WTC11 (cell line): ENCODE data around the gene CINP. TPM values are rescaled to one million over a fixed set of nuclear protein-coding genes. Genes with fewer than 3 reads are reported as not detected.
A peak's percentile ranks its signal among the peaks of the same experiment; 100 is the strongest.

Source experiments
- ATAC-seq: fragments of 200-7000 bp; cut with Tn5 transposase; 2 replicates; pipeline ENCODE4 v1.10.0; 2021; ENCODE audit warnings: mild to moderate bottlenecking, moderate library complexity
- CTCF ChIA-PET: fragments of 300-600 bp; sonication (Branson Sonifier 250); formaldehyde crosslinking; loops from one replicate; lab custom pipeline; 2021; ENCODE audit warnings: antibody characterized with exemption; lab: Charles Lee
- POLR2A ChIA-PET: fragments of 350-600 bp; sonication (Branson Sonifier 250); formaldehyde crosslinking; loops from one replicate; lab custom pipeline; 2021; ENCODE audit warnings: antibody characterized with exemption; lab: Charles Lee
- DNase-seq: peaks from one replicate; pipeline ENCODE4 v3.0.0; 2021; ENCODE audit warnings: low spot score
- H3K27ac Mint-ChIP-seq: 2 replicates; pipeline ENCODE4 v1.8.0; 2021; ENCODE audit warnings: mixed read lengths
- H3K27me3 Mint-ChIP-seq: 2 replicates; pipeline ENCODE4 v1.8.0; 2021; ENCODE audit warnings: low read depth, mild to moderate bottlenecking, moderate library complexity, mixed read lengths
- H3K36me3 Mint-ChIP-seq: 2 replicates; pipeline ENCODE4 v1.8.0; 2021; ENCODE audit warnings: mixed read lengths
- H3K4me1 Mint-ChIP-seq: 2 replicates; pipeline ENCODE4 v1.8.0; 2022; ENCODE audit warnings: mixed read lengths
- H3K4me3 Mint-ChIP-seq: 2 replicates; pipeline ENCODE4 v1.8.0; 2021; ENCODE audit warnings: mild to moderate bottlenecking, moderate library complexity, mixed read lengths
- H3K9me3 Mint-ChIP-seq: 2 replicates; pipeline ENCODE4 v1.8.0; 2021; ENCODE audit warnings: mixed read lengths
- ATF1 ChIP-seq: sonication (generic); formaldehyde crosslinking; IDR thresholded peaks from 2 replicates; pipeline ENCODE4 v1.8.1; 2023; ENCODE audit warnings: mild to moderate bottlenecking, moderate library complexity, missing genetic modification reagents
- OVOL2 ChIP-seq: fragments of 250-450 bp; sonication (Bioruptor Pico); IDR thresholded peaks from 2 replicates; pipeline ENCODE4 v1.9.0; 2021; ENCODE audit warnings: mild to moderate bottlenecking, borderline replicate concordance
- TEAD4 ChIP-seq: sonication (generic); formaldehyde crosslinking; IDR thresholded peaks from 2 replicates; pipeline ENCODE4 v1.8.0; 2022; ENCODE audit warnings: mild to moderate bottlenecking, missing genetic modification reagents
- ZNF416 ChIP-seq: fragments of 250-450 bp; sonication (Bioruptor Pico); IDR thresholded peaks from 2 replicates; pipeline ENCODE4 v1.9.0; 2021; ENCODE audit warnings: mild to moderate bottlenecking, inconsistent platforms
- total RNA-seq: library from RNA; stranded (reverse); gene quantifications from 3 replicates; pipeline ENCODE4 v1.2.3, GENCODE V29; 2021
- TF ChIP-seq, protein P1 (sequence below): fragments of 250-450 bp; sonication (Bioruptor Pico); conservative IDR thresholded peaks from 2 replicates; pipeline ENCODE4 v1.9.0; 2021; ENCODE audit warnings: mild to moderate bottlenecking
- TF ChIP-seq, protein P2 (sequence below): sonication (generic); formaldehyde crosslinking; IDR thresholded peaks from 2 replicates; pipeline ENCODE4 v1.8.0; 2022; ENCODE audit warnings: mild to moderate bottlenecking, missing genetic modification reagents
- TF ChIP-seq, protein P3 (sequence below): sonication (generic); formaldehyde crosslinking; conservative IDR thresholded peaks from 2 replicates; pipeline ENCODE4 v1.8.1; 2022; ENCODE audit warnings: mild to moderate bottlenecking, missing genetic modification reagents
- TF ChIP-seq, protein P4 (sequence below): fragments of 250-450 bp; sonication (Bioruptor Pico); IDR thresholded peaks from 2 replicates; pipeline ENCODE4 v1.9.0; 2021; ENCODE audit warnings: mild to moderate bottlenecking

CINP gene
- total RNA-seq, 1 experiment from 2014 or later = 38.3 TPM

DNA sequence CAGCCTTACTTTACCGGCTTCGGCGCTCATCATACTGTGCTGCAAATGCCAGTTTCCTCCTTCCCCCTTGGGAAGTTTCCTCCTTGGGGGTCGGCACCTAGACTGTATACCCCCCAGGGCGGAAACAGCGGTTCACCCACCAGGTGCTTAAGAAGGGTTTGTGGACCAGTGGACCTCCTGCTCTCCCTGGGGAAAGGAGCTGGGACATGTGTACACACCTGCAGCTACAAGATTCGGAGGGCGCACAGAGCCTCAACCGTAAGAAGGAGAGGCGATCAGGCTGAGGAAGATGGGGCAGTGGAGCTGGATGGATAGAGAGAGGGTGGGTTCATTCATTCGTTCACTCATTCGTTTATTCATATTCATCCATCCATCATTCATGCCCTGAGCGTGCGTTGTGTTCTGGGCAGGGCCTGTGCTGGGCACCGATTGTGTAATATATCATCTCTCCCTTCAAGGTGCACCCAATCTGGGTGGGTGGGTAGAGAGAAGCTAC is 43.9 kb downstream of the CINP start (continued):
- TF ChIP-seq, protein P1, sequence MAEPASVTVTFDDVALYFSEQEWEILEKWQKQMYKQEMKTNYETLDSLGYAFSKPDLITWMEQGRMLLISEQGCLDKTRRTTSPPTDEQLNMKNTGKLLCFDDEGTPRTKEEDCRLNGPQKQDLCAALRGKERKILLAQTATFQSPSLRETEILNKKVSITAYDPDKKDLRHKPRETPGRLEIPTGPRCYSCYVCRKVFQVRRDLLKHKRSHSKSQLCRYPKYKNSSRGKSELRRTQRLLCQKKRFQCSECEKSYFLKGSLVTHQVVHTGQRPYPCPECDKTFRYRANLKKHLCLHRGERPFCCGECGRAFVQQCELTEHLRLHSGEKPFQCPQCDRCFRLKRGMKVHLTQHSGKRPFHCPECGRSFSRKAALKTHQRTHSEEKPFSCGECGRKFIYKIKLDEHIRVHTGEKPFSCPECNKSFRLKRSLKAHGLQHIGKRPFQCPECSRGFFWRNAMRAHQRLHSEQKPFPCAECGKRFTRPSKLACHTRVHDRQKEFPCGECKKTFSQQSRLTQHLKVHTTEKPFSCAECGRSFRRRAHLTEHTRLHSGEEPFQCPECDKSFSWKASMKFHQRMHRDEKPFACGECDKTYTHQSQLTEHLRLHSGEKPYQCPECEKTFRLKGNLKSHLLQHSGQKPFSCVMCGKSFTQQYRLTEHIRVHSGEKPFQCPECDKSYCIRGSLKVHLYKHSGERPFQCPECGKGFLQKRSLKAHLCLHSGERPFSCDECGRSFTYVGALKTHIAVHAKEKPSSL (CRISPR knock-in tag) = no peak
- TF ChIP-seq ATF1 = no peak
- TF ChIP-seq OVOL2 (CRISPR knock-in tag) = no peak
- TF ChIP-seq, protein P2, sequence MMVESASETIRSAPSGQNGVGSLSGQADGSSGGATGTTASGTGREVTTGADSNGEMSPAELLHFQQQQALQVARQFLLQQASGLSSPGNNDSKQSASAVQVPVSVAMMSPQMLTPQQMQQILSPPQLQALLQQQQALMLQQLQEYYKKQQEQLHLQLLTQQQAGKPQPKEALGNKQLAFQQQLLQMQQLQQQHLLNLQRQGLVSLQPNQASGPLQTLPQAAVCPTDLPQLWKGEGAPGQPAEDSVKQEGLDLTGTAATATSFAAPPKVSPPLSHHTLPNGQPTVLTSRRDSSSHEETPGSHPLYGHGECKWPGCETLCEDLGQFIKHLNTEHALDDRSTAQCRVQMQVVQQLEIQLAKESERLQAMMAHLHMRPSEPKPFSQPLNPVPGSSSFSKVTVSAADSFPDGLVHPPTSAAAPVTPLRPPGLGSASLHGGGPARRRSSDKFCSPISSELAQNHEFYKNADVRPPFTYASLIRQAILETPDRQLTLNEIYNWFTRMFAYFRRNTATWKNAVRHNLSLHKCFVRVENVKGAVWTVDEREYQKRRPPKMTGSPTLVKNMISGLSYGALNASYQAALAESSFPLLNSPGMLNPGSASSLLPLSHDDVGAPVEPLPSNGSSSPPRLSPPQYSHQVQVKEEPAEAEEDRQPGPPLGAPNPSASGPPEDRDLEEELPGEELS (CRISPR knock-in tag) = no peak
- no peak for TF ChIP-seq TEAD4

DNA sequence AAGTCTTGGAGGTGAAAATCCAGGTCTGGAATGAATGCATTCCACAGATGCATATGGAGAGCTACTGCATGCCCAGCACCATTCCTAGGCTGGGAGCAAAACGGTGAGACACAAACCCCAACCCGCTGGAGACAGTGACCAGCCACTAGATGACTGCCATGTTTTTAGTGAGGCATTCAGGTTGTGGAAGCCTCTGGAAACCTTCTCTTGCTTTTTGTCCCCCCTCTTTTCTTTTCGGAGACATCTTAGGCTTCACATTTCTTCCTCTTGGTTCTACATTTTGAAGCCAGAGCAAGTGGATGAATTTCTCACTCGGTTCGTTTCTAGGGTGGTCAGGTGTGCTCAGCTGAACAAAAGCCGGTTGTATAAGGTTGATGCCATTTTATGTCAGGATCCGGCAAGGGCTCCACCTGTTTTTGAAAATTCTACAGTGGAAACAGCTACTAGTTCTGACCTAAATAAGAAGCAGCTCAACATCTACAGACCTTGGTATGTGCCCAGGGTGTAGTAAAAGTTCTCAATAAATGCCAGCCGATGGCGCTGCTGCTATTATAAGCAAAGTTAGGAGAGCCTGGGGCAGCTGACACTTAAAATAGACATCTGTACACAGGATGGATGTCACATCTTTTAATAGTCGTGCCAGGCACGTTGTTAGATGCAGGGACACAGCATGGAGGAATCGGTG is 45.0 kb downstream of the CINP start:
- peaks cover 49% of the 10 kb centered on the region for H3K4me1 Mint-ChIP-seq

More for the DNA sequence above, 45.0 kb downstream of the CINP start:
- ChIA-PET POLR2A (interaction anchor here (1.3 kb wide), 1 partner anchor 192 kb away, joined by 3 read pairs; no protein-coding TSS in a partner anchor), CTCF (interaction anchor here (0.5 to 2.2 kb wide), 4 partner anchors 13 to 529 kb away, joined by 3 to 7 read pairs (median 3); partner anchors contain the start of gene MOK)
- no peaks in the 10 kb centered on the region for H3K36me3 Mint-ChIP-seq
- H3K27me3 Mint-ChIP-seq = peaks cover 25% of the 10 kb centered on the region
- TF ChIP-seq ZNF416 = no peak
- TF ChIP-seq, protein P3, sequence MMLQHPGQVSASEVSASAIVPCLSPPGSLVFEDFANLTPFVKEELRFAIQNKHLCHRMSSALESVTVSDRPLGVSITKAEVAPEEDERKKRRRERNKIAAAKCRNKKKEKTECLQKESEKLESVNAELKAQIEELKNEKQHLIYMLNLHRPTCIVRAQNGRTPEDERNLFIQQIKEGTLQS (CRISPR knock-in tag) = no peak
- TF ChIP-seq, protein P2 (CRISPR knock-in tag) = no peak
- TF ChIP-seq, protein P4, sequence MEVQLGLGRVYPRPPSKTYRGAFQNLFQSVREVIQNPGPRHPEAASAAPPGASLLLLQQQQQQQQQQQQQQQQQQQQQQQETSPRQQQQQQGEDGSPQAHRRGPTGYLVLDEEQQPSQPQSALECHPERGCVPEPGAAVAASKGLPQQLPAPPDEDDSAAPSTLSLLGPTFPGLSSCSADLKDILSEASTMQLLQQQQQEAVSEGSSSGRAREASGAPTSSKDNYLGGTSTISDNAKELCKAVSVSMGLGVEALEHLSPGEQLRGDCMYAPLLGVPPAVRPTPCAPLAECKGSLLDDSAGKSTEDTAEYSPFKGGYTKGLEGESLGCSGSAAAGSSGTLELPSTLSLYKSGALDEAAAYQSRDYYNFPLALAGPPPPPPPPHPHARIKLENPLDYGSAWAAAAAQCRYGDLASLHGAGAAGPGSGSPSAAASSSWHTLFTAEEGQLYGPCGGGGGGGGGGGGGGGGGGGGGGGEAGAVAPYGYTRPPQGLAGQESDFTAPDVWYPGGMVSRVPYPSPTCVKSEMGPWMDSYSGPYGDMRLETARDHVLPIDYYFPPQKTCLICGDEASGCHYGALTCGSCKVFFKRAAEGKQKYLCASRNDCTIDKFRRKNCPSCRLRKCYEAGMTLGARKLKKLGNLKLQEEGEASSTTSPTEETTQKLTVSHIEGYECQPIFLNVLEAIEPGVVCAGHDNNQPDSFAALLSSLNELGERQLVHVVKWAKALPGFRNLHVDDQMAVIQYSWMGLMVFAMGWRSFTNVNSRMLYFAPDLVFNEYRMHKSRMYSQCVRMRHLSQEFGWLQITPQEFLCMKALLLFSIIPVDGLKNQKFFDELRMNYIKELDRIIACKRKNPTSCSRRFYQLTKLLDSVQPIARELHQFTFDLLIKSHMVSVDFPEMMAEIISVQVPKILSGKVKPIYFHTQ (CRISPR knock-in tag) = no peak
- DNase-seq (no peak), ATAC-seq (no peak)
- H3K9me3 Mint-ChIP-seq = no peaks in the 10 kb centered on the region
- peak overlapping the region; percentile 95 for H3K27ac Mint-ChIP-seq
- peak overlapping the region; percentile 93 for H3K4me3 Mint-ChIP-seq
